ENCODE results near the gene OR6A2.
"Not testable (repeated sequence)": the region's sequence is repeated elsewhere in the genome, so short reads cannot be mapped to it uniquely, and the experiment has no call there.

OR6A2 gene

DNA sequence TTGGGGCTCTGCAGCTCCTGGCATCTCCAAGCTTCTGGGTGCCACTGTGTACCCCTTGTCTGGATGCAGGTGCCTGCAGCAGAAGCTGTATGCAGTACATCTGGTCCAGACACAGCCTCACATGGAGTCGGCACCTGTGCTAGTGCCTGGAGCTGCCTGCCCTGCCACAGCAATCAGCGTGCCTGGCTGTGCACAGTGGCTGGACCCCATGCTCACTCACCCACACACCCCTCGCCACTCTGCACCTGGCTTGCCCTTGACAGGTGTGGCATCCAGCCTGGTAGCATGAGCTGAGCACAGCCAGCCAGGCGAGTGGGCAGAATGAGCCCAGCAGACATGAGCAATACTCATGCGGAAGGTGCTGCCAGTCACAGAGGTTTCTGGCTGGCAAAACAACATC lies 19.5 kb upstream of the OR6A2 start:
- Histone ChIP-seq H3K4me3 (ENCODE audit: low read depth, low read length) (no peak overlapping the region), H3K79me2 (no peaks in the 10 kb centered on the region), H2AFZ (no peak overlapping the region), H3K4me2 (ENCODE audit: low read length) (no peak overlapping the region), H3K9me3 (ENCODE audit: control insufficient read depth, low read length) (no peaks in the 10 kb centered on the region), H3K36me3 (ENCODE audit: control insufficient read depth, insufficient read depth, low read length) (no peaks in the 10 kb centered on the region), H3K9ac (no peak overlapping the region), H3K4me1 (no peaks in the 10 kb centered on the region), H3K27me3 (ENCODE audit: control insufficient read depth, insufficient read depth, low read length) (no peaks in the 10 kb centered on the region), H3K27ac (no peak overlapping the region)
- TF ChIP-seq, protein P1, sequence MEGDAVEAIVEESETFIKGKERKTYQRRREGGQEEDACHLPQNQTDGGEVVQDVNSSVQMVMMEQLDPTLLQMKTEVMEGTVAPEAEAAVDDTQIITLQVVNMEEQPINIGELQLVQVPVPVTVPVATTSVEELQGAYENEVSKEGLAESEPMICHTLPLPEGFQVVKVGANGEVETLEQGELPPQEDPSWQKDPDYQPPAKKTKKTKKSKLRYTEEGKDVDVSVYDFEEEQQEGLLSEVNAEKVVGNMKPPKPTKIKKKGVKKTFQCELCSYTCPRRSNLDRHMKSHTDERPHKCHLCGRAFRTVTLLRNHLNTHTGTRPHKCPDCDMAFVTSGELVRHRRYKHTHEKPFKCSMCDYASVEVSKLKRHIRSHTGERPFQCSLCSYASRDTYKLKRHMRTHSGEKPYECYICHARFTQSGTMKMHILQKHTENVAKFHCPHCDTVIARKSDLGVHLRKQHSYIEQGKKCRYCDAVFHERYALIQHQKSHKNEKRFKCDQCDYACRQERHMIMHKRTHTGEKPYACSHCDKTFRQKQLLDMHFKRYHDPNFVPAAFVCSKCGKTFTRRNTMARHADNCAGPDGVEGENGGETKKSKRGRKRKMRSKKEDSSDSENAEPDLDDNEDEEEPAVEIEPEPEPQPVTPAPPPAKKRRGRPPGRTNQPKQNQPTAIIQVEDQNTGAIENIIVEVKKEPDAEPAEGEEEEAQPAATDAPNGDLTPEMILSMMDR (IDR thresholded peaks at IDR 0.05) = no peak

DNA sequence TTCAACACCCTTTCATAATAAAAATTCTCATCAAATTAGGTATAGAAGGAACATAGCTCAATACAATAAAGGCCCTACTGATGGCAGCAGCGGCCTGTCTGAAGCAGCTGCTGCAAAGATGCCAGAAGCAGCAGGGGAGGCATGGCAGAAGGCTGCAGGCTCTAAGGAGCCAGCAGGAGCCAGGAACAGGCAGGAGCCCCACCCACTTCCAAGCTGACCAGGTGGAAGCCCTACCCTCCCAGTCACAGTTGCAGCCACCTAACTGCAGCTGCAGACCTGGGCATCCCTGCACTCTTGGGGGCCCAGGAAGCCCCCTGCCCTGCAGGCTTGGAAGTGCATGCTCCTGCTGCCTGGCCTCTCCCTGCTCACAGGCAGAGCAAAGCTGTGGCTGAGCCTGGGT lies 18.2 kb upstream of the OR6A2 start:
- Histone ChIP-seq H3K4me3 (ENCODE audit: low read depth, low read length) (no peak overlapping the region), H3K9me3 (ENCODE audit: control insufficient read depth, low read length) (no peaks in the 10 kb centered on the region), H3K4me2 (ENCODE audit: low read length) (no peak overlapping the region), H3K79me2 (no peaks in the 10 kb centered on the region), H3K27ac (no peak overlapping the region), H2AFZ (no peak overlapping the region), H3K36me3 (ENCODE audit: control insufficient read depth, insufficient read depth, low read length) (no peaks in the 10 kb centered on the region), H3K9ac (no peak overlapping the region), H3K27me3 (ENCODE audit: control insufficient read depth, insufficient read depth, low read length) (no peaks in the 10 kb centered on the region), H3K4me1 (no peaks in the 10 kb centered on the region)
- TF ChIP-seq, protein P1 (IDR thresholded peaks at IDR 0.05) = no peak

DNA sequence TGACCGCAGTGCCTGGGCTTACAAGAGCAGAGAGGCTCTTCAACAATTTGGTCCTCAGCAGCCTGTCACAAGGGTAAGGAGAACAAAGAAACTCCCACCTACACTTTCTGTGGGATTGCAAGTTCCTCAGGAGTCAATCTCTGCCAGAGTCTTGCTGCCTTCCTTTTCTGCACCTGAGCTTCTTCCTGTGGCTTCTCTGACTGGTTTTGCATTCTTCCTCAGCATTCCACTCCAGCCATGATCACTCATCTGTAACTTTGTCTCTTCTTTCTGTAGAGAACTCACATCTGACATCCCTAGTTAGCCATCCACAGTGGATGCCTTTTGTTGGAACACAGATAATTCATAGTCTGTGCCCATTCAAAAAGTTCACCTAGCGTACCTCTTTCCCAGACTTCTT lies 14.2 kb upstream of the OR6A2 start:
- Histone ChIP-seq H3K9ac (no peak overlapping the region), H3K4me3 (ENCODE audit: low read depth, low read length) (no peak overlapping the region), H3K27me3 (ENCODE audit: control insufficient read depth, insufficient read depth, low read length) (no peaks in the 10 kb centered on the region), H2AFZ (no peak overlapping the region), H3K27ac (no peak overlapping the region), H3K4me1 (no peaks in the 10 kb centered on the region), H3K36me3 (ENCODE audit: control insufficient read depth, insufficient read depth, low read length) (no peaks in the 10 kb centered on the region), H3K9me3 (ENCODE audit: control insufficient read depth, low read length) (no peaks in the 10 kb centered on the region), H3K79me2 (no peaks in the 10 kb centered on the region), H3K4me2 (ENCODE audit: low read length) (no peak overlapping the region)
- TF ChIP-seq, protein P1 (IDR thresholded peaks at IDR 0.05) = no peak

DNA sequence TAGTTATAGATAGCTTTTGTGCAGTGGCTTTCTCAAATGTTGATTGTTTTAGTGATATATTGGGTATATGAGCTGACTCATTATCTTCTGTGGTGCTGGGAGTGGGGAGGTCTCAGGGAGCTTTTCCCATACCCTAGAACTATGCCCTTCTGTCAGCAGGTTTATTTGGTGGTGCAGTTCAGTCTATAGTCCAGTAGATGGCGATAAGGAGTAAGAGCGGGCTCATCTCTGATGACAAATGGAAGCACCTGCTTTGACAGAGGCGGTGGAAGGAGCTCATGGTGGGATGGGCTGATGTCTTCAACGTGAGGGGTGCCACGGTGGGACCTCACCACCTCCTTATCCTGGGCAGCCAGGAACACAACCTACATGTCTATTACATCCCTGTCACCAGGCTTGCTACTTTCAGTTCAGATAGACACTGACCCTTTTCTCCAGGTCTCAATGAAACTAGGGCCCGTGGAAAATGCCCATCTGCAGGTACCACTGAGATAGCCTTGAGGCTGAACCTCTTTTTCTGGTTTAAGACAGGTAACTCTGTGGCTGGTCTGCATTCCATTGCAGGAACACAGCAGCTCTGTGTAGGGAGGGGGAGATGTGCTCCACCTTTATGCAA lies 13.0 kb upstream of the OR6A2 start:
- H2AFZ ChIP-seq = no peak overlapping the region
- H3K4me3 ChIP-seq (ENCODE audit: low read depth, low read length) = no peak overlapping the region
- no peaks in the 10 kb centered on the region for H3K4me1 ChIP-seq
- no peaks in the 10 kb centered on the region for H3K27me3 ChIP-seq (ENCODE audit: control insufficient read depth, insufficient read depth, low read length)
- no peak overlapping the region for H3K27ac ChIP-seq
- H3K36me3 ChIP-seq (ENCODE audit: control insufficient read depth, insufficient read depth, low read length) = no peaks in the 10 kb centered on the region
- TF ChIP-seq, protein P1 (IDR thresholded peaks at IDR 0.05) = peak; percentile 65
- H3K4me2 ChIP-seq (ENCODE audit: low read length) = no peak overlapping the region
- H3K79me2 ChIP-seq = no peaks in the 10 kb centered on the region
- no peak overlapping the region for H3K9ac ChIP-seq
- H3K9me3 ChIP-seq (ENCODE audit: control insufficient read depth, low read length) = no peaks in the 10 kb centered on the region

DNA sequence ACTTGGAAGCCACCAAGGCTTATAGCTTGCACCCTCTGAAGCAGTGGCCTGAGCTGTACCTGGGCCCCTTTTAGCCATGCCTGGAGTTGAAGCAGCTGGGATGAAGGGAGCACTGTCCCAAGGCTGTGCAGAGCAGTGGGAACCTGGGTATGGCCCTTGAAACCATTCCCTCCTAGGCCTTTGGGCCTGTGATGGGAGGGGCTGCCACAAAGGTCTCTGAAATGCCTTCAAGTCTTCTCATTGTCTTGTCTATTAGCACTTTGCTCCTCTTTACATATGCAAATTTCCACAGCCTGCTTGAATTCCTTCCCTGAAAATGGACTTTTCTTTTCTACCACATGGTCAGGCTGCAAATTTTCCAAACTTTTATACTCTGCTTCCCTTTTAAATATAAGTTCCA lies 1.6 kb upstream of the OR6A2 start:
- not testable (repeated sequence) for H3K9me3 ChIP-seq (ENCODE audit: control insufficient read depth, low read length); H3K4me2 ChIP-seq (ENCODE audit: low read length); H2AFZ ChIP-seq; H3K79me2 ChIP-seq; H3K27ac ChIP-seq; H3K4me3 ChIP-seq (ENCODE audit: low read depth, low read length); H3K36me3 ChIP-seq (ENCODE audit: control insufficient read depth, insufficient read depth, low read length); H3K9ac ChIP-seq; H3K27me3 ChIP-seq (ENCODE audit: control insufficient read depth, insufficient read depth, low read length); H3K4me1 ChIP-seq

Measured in parathyroid adenoma (tissue), 2 donors.